ENCODE data around the gene SMTNL2.
"Not testable (repeated sequence)": the region's sequence is repeated elsewhere in the genome, so short reads cannot be mapped to it uniquely, and the experiment has no call there.

Gene SMTNL2

GRCh38 chr17:4587195-4587594 lies 2.9 kb downstream of the SMTNL2 start:
- DNase-seq, result no peak

- no peak for DNase-seq
Measured at GRCh38 chr17:4587803-4588202, 3.5 kb downstream of the SMTNL2 start.

GRCh38 chr17:4588391-4588790 lies 4.1 kb downstream of the SMTNL2 start:
- no peak for DNase-seq

GRCh38 chr17:4588898-4589625 lies 4.7 kb downstream of the SMTNL2 start:
- no peak for DNase-seq

GRCh38 chr17:4590042-4590441 lies 5.7 kb downstream of the SMTNL2 start:
- DNase-seq, result not testable (repeated sequence)

- DNase-seq, result no peak
Measured at GRCh38 chr17:4590981-4591453, 6.7 kb downstream of the SMTNL2 start.

GRCh38 chr17:4591529-4591928 lies 7.2 kb downstream of the SMTNL2 start:
- no peak for DNase-seq

- DNase-seq, result no peak
Measured at GRCh38 chr17:4592240-4593005, 8.1 kb downstream of the SMTNL2 start.

- DNase-seq, result no peak
Measured at GRCh38 chr17:4593021-4593421, 8.7 kb downstream of the SMTNL2 start.

GRCh38 chr17:4594406-4594805 lies 10.1 kb downstream of the SMTNL2 start:
- DNase-seq, result no peak

GRCh38 chr17:4594931-4595684 lies 10.8 kb downstream of the SMTNL2 start:
- DNase-seq, result no peak

- DNase-seq, result not testable (repeated sequence)
Measured at GRCh38 chr17:4595685-4596342, 11.5 kb downstream of the SMTNL2 start.

GRCh38 chr17:4596636-4597380 lies 12.5 kb downstream of the SMTNL2 start:
- DNase-seq, result no peak

- DNase-seq, result no peak
Measured at GRCh38 chr17:4597975-4598374, 13.6 kb downstream of the SMTNL2 start.

- no peak for DNase-seq
Measured at GRCh38 chr17:4598776-4599504, 14.6 kb downstream of the SMTNL2 start.

GRCh38 chr17:4599505-4600281 lies 15.4 kb downstream of the SMTNL2 start:
- peak; percentile 60 for DNase-seq

GRCh38 chr17:4600563-4600962 lies 16.2 kb downstream of the SMTNL2 start:
- DNase-seq, result no peak

GRCh38 chr17:4601326-4601725 lies 17.0 kb downstream of the SMTNL2 start:
- no peak for DNase-seq

GRCh38 chr17:4602041-4602440 lies 17.7 kb downstream of the SMTNL2 start:
- DNase-seq, result no peak

GRCh38 chr17:4604111-4604644 lies 19.8 kb downstream of the SMTNL2 start:
- DNase-seq, result peak; percentile 69
